ENCODE measurements around the gene CCDC50.

The CCDC50 gene

DNA sequence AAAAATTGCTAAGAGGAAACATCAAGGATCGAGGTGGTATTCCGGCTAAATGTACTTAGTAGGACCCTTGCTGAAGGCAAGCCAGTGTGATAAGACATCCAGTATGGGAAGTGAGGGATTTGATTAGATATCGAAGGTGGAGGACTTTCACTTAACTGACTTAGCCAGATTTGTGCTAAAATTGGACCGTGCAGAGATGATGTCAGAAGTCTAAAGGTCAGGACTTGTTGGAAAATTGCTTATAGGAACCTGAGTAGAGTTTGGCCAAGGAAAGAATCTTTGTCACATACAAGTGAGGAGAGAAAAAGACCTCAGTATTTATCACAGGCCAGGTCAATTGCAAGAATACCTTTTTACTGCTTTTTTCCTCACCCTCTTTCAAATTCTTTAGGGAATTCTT, 100.9 kb downstream of the CCDC50 start:
- DNase-seq, result no peak

DNA sequence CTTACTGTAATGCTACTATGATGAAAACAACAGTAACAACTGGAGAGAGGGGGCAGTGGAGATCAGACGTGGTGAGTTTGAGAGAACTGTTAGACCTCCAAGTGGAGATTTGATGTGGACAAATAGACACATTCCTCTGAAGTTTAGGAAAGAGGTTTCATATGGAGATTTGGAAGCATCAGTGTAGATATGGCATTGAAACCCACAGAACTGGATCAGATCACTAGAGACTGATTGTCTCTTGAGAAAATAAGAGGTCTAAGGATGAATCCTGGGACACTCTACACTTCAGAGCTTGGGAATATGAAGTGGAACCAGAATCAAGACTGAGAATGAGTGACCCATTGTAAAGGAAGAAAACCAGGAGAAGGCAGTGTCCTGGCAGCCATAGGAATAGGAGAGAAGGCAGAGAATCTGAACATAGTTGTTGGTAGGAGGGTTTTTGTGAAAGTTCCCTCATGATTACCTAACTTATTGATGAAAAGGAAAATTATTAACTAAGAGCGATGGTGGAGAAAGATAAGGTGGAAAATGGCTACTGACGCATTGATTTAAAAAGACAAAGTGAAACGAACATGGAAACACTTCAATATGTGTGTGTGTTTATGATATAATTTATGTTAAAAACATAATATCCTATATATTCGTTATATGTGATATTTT, 102.1 kb downstream of the CCDC50 start:
- DNase-seq, result no peak

DNA sequence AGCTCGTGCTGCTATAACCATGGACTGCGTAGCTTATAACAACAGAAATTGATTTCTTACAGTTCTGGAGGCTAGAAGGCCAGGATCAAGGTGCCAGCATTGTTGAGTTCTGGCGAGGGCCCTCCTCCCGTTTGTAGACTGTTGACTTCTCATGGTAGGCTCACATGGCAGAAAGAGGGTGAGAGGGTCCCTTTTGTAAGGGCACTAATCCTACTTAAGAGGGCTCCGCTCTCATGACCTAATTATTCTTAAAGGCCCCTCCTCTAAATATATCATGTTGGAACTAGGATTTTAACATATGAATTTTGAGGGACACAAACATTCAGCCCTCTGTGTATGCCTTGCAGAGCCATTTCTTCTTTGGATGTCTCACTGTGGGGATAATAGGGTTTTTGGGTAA, 103.0 kb downstream of the CCDC50 start:
- no peak for DNase-seq

DNA sequence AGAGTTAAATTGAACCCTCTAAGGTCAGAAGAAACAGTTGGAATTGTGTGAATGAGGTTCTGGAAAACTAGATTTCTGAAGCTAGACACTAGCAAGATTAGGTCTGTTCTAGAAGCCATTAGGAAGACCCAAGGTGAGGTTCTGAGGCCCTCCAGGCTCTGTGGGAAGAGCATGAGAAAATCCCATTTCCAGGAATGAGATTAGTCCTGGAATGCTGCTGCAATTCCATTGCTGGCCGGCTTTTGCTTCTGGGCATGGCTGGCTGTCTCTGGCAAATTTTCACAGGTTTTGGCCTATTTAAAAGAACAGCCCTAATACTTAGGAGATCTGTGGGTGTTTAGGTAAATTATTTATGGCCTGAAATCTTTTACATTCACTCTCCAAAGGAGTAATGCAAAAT, 104.8 kb downstream of the CCDC50 start:
- DNase-seq, result no peak

DNA sequence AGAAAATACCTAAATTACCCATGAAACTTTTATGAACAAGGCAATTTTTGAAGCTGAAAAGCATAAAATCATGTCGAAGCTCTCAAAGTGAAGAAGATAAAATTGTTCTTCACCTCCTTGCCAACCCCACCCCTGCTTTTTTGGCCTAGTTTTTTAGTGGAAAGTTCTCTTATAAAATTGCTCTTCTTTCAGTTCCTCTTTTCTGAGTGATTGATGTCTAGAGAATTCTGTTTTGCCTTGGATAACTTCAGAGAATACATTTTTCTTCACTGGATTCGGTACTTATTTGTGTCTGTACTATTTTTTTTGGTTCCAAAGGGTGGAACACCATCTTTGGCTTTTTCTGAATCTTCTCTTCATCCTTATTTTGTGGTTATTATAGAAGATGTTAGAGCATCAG, 106.8 kb downstream of the CCDC50 start:
- no peak for DNase-seq

DNA sequence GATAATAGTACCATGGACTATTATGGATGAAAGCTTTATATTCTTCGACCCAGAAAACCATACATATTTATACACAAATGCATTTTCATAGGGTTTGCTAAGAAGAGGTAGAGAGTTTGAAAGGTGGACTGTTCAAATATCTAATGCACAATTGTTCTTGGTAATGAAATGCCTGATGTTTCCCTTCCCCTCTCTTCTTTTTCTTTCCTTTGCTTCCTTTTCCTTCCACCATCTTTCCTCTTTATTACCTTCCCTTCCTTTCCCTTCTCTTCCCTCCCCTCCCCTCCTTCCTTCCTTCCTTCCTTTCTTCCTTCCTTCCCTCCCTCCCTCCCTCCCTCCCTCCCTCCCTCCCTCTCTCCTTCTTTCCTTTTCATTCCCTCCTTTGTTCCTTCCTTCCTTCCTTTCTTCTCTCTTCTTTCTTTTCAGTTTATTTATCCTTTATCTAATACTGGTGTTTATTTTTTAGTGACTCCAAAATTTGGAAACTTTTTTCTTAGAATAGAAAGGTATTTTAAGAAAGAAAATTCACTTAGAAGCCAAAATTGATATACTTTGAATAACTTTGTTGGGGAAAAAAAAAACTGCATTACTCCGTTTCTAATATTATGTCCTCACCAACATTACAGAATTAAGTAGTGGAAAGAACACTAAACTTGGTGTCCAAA, 109.1 kb downstream of the CCDC50 start:
- no peak for DNase-seq

DNA sequence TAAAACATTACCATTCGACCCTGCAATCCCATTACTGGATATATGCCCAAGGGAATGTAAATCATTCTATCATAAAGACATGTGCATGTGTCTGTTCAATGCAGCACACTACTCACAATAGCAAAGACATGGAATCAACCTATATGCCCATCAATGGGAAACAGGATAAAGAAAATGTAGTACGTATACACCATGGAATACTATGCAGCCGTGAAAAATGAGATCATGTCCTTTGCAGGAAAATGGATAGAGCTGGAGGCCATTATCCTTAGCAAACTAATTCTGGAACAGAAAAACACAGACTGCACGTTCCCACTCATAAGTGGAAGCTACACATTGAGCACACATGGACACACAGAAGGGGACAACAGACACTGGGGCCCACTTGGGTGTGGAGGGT, 111.3 kb downstream of the CCDC50 start:
- no peak for DNase-seq

DNA sequence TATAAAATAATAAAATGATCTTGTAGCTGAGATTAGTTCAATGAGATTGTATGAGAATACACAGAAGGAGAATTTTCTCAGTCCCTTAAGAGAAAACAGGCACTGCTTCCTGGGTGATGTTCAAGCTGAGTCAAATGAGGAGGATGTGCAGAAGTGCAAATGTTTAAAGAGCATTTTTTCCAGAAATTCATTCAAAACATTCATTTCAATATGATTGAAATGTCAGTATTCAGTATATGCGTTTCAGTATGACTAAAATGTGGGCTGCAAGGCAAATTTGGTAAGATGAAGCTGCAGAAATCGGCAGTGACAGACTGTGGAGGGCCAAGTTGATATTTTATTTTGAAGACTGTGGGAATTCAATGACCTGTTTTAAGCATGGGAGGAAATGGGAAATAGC, 112.5 kb downstream of the CCDC50 start:
- DNase-seq, result no peak

DNA sequence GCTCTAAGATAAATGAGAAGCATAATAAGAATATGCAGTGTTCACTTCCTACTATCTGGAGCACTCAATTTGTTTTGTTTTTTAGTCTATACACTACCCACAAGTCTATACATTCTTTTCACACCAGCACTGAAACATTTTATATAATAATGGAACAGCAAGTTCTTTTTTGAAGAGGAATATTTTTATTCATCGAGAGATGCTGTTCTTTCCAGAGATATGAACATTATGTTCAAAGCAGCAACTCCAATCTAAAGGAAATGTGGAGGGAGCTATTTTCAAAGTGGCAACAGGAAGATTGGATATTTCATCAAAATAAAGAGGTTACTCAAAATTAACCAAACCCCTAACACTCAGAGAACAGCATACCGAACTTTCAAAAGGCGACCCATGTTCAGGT, 115.4 kb downstream of the CCDC50 start:
- DNase-seq, result no peak
